OCI-LY1 (cell line): ENCODE data around the gene CYTH4.

Source experiments
- H2AFZ ChIP-seq: fragments of 200-600 bp; sonication (generic), shearing (Covaris generic); 2 replicates; pipeline ENCODE4 v1.6.0; 2014; ENCODE audit warnings: antibody characterized with exemption, mild to moderate bottlenecking, low read length
- H3F3A ChIP-seq: fragments of 200-600 bp; sonication (generic), shearing (Covaris generic); 2 replicates; pipeline ENCODE4 v1.6.0; 2014; ENCODE audit warnings: mild to moderate bottlenecking, antibody characterized with exemption, low read length, moderate library complexity; ENCODE audit not compliant: insufficient read depth
- H3K27ac ChIP-seq: fragments of 200-600 bp; sonication (generic); 2 replicates; pipeline ENCODE4 v1.5.1; 2014; ENCODE audit warnings: low read length, mixed run types, mild to moderate bottlenecking, low read depth; ENCODE audit not compliant: poor library complexity, severe bottlenecking
- H3K27me3 ChIP-seq: fragments of 200-600 bp; sonication (generic); 2 replicates; pipeline ENCODE4 v1.6.0; 2014; ENCODE audit warnings: antibody characterized with exemption, mild to moderate bottlenecking, low read length, moderate library complexity; ENCODE audit not compliant: insufficient read depth
- H3K36me3 ChIP-seq: fragments of 200-600 bp; sonication (generic); 2 replicates; pipeline ENCODE4 v1.6.1; 2014; ENCODE audit warnings: mild to moderate bottlenecking, antibody characterized with exemption, low read length, moderate library complexity, mixed read lengths; ENCODE audit not compliant: insufficient read depth
- H3K4me1 ChIP-seq: fragments of 200-600 bp; sonication (generic); 2 replicates; pipeline ENCODE4 v1.5.1; 2014; ENCODE audit warnings: mild to moderate bottlenecking, low read length, moderate library complexity; ENCODE audit not compliant: insufficient read depth, severe bottlenecking
- H3K4me2 ChIP-seq: fragments of 200-600 bp; sonication (generic), shearing (Covaris generic); 2 replicates; pipeline ENCODE4 v1.6.1; 2014; ENCODE audit warnings: low read length
- H3K4me3 ChIP-seq: fragments of 200-600 bp; sonication (generic); 2 replicates; pipeline ENCODE4 v1.5.1; 2014; ENCODE audit warnings: low read length, low read depth, mild to moderate bottlenecking, mixed read lengths; ENCODE audit not compliant: poor library complexity, severe bottlenecking
- H3K79me2 ChIP-seq: fragments of 200-600 bp; shearing (Covaris generic); 2 replicates; pipeline ENCODE4 v1.6.1; 2016; ENCODE audit warnings: mixed run types, low read length, mixed read lengths; ENCODE audit not compliant: insufficient read depth
- H3K9ac ChIP-seq: fragments of 200-600 bp; sonication (generic), shearing (Covaris generic); 2 replicates; pipeline ENCODE4 v1.6.1; 2014; ENCODE audit warnings: mild to moderate bottlenecking, low read length, mixed read lengths
- H3K9me2 ChIP-seq: fragments of 200-600 bp; sonication (generic), shearing (Covaris generic); 2 replicates; pipeline ENCODE4 v1.6.1; 2014; ENCODE audit warnings: low read depth, mild to moderate bottlenecking, low read length, mixed read lengths
- H3K9me3 ChIP-seq: fragments of 200-600 bp; shearing (Covaris generic); 2 replicates; pipeline ENCODE4 v1.6.1; 2014; ENCODE audit warnings: low read length, mixed read lengths
- H4K20me1 ChIP-seq: fragments of 200-600 bp; sonication (generic), shearing (Covaris generic); 2 replicates; pipeline ENCODE4 v1.6.0; 2016; ENCODE audit warnings: mild to moderate bottlenecking, low read length; ENCODE audit not compliant: insufficient read depth
- CTCF ChIP-seq: fragments of 200-600 bp; sonication (generic), shearing (Covaris generic); IDR thresholded peaks from 2 replicates; pipeline ENCODE4 v1.5.1; 2017; ENCODE audit warnings: mild to moderate bottlenecking, antibody characterized with exemption, low read length, moderate library complexity, mixed read lengths
- EZH2 ChIP-seq: fragments of 200-600 bp; sonication (generic), shearing (Covaris generic); IDR thresholded peaks from 2 replicates; pipeline ENCODE4 v1.8.0; 2017; ENCODE audit warnings: borderline replicate concordance, mixed run types, mild to moderate bottlenecking, antibody characterized with exemption, low read length, moderate library complexity, mixed read lengths

Gene CYTH4

DNA sequence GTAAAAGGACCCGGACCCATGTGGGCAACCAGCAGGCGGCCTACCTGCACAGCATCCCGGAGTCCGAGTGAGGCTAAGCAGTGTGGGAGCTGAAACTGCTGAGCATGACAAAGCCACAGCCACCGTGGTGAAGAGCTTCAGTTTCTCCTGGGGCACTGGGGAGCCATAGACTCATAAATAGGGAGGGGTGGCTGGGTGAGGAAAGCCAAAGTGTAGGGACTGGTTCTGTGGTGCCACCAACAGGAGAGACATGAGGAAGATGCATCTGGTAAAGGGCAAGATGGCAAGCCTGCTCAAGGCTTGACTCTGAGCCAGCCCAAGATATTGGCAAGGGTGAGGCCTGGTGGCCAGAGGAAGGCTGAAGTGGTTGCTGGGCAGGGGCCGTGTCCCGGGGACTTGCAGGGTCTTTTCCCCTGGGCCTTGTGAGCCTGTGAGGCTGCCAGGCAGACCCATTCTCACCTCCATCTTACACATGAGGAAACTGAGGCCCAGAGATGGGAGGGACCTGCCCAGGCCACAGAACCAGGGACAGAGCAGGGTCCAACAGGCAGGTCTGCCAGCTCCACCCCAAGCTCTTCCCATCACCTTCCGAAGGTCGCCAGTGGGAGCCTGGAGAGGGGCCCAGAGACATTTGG lies 30.4 kb downstream of the CYTH4 start:
- Histone ChIP-seq H3K4me1 (peaks cover 17% of the 10 kb centered on the region), H3F3A (no peaks in the 10 kb centered on the region), H3K4me2 (no peak overlapping the region), H3K36me3 (no peaks in the 10 kb centered on the region), H3K27ac (no peak overlapping the region), H4K20me1 (no peaks in the 10 kb centered on the region), H3K9ac (no peak overlapping the region), H2AFZ (no peak overlapping the region), H3K79me2 (no peaks in the 10 kb centered on the region), H3K27me3 (peaks cover 4% of the 10 kb centered on the region; the same call in 1 of the 2 replicates), H3K9me2 (no peaks in the 10 kb centered on the region), H3K9me3 (no peaks in the 10 kb centered on the region), H3K4me3 (no peak overlapping the region)
- no peak for TF ChIP-seq CTCF
- TF ChIP-seq EZH2 = no peak

GRCh38 chr22:37313376-37314314 lies 31.3 kb downstream of the CYTH4 start:
- no peaks in the 10 kb centered on the region for H3K36me3 ChIP-seq
- H3K27ac ChIP-seq = no peak overlapping the region
- no peaks in the 10 kb centered on the region for H3F3A ChIP-seq
- no peak overlapping the region for H2AFZ ChIP-seq
- H4K20me1 ChIP-seq = no peaks in the 10 kb centered on the region
- TF ChIP-seq EZH2 = no peak
- no peaks in the 10 kb centered on the region for H3K9me3 ChIP-seq
- H3K9me2 ChIP-seq = no peaks in the 10 kb centered on the region
- no peak overlapping the region for H3K9ac ChIP-seq
- no peak overlapping the region for H3K4me3 ChIP-seq
- H3K4me2 ChIP-seq = no peak overlapping the region
- H3K27me3 ChIP-seq = peaks cover 4% of the 10 kb centered on the region; the same call in 1 of the 2 replicates
- peaks cover 11% of the 10 kb centered on the region for H3K4me1 ChIP-seq
- no peaks in the 10 kb centered on the region for H3K79me2 ChIP-seq

GRCh38 chr22:37314315-37315074 lies 32.2 kb downstream of the CYTH4 start:
- H3K4me1 ChIP-seq = peaks cover 6% of the 10 kb centered on the region
- H3K27ac ChIP-seq = no peak overlapping the region
- H3K4me3 ChIP-seq = no peak overlapping the region

More at GRCh38 chr22:37314315-37315074, 32.2 kb downstream of the CYTH4 start:
- no peak overlapping the region for H3K9ac ChIP-seq
- H3K4me2 ChIP-seq = no peak overlapping the region
- peaks cover 4% of the 10 kb centered on the region; the same call in 1 of the 2 replicates for H3K27me3 ChIP-seq
- H3K9me3 ChIP-seq = no peaks in the 10 kb centered on the region
- no peaks in the 10 kb centered on the region for H3K79me2 ChIP-seq
- H2AFZ ChIP-seq = no peak overlapping the region
- H4K20me1 ChIP-seq = no peaks in the 10 kb centered on the region
- TF ChIP-seq CTCF (no peak), EZH2 (no peak)
- H3K36me3 ChIP-seq = no peaks in the 10 kb centered on the region
- no peaks in the 10 kb centered on the region for H3K9me2 ChIP-seq
- no peaks in the 10 kb centered on the region for H3F3A ChIP-seq
